HL-60 (cell line): Measurements from ENCODE around the gene TLR8.

Experiments
- DNase-seq, 2 experiments: peaks; one replicate each; pipeline ENCODE4 v3.0.0-alpha.2; 2010 to 2020; ENCODE audit warnings: low read depth in 1 of 2, low spot score in 1 of 2
- H3K27ac ChIP-seq: fragments of 250-450 bp; sonication (Bioruptor Pico); replicated peaks from 2 replicates; pipeline ENCODE4 v1.5.1; 2020; ENCODE audit warnings: mild to moderate bottlenecking, moderate library complexity
- H3K27me3 ChIP-seq: fragments of 250-450 bp; sonication (Bioruptor Pico); 2 replicates; pipeline ENCODE4 v1.5.1; 2021; ENCODE audit warnings: mild to moderate bottlenecking, moderate library complexity; ENCODE audit not compliant: insufficient read depth, poor library complexity, severe bottlenecking
- H3K4me3 ChIP-seq: replicated peaks from 2 replicates; pipeline ENCODE4 v1.5.1; 2011; ENCODE audit warnings: mild to moderate bottlenecking, control low read depth, low read length; ENCODE audit not compliant: insufficient read depth
- CTCF ChIP-seq: IDR thresholded peaks from one replicate; pipeline ENCODE4 v1.5.1; 2011; ENCODE audit warnings: low read length, control low read depth, inconsistent platforms; ENCODE audit not compliant: insufficient read depth
- GABPA ChIP-seq: IDR thresholded peaks from 2 replicates; pipeline ENCODE4 v1.6.1; 2012; ENCODE audit warnings: low read depth
- POLR2AphosphoS5 ChIP-seq: IDR thresholded peaks from 2 replicates; pipeline ENCODE4 v1.6.1; 2012; ENCODE audit warnings: low read depth
- SPI1 ChIP-seq: IDR thresholded peaks from 2 replicates; pipeline ENCODE4 v1.6.1; 2012; ENCODE audit warnings: low read depth, mild to moderate bottlenecking, borderline replicate concordance
- TF ChIP-seq, protein P1 (sequence below): IDR thresholded peaks from 2 replicates; pipeline ENCODE4 v1.6.1; 2012; ENCODE audit warnings: low read depth; ENCODE audit not compliant: insufficient replicate concordance

Gene TLR8

GRCh38 chrX:12919620-12920019 lies 13.2 kb downstream of the TLR8 start:
- TF ChIP-seq, protein P1, sequence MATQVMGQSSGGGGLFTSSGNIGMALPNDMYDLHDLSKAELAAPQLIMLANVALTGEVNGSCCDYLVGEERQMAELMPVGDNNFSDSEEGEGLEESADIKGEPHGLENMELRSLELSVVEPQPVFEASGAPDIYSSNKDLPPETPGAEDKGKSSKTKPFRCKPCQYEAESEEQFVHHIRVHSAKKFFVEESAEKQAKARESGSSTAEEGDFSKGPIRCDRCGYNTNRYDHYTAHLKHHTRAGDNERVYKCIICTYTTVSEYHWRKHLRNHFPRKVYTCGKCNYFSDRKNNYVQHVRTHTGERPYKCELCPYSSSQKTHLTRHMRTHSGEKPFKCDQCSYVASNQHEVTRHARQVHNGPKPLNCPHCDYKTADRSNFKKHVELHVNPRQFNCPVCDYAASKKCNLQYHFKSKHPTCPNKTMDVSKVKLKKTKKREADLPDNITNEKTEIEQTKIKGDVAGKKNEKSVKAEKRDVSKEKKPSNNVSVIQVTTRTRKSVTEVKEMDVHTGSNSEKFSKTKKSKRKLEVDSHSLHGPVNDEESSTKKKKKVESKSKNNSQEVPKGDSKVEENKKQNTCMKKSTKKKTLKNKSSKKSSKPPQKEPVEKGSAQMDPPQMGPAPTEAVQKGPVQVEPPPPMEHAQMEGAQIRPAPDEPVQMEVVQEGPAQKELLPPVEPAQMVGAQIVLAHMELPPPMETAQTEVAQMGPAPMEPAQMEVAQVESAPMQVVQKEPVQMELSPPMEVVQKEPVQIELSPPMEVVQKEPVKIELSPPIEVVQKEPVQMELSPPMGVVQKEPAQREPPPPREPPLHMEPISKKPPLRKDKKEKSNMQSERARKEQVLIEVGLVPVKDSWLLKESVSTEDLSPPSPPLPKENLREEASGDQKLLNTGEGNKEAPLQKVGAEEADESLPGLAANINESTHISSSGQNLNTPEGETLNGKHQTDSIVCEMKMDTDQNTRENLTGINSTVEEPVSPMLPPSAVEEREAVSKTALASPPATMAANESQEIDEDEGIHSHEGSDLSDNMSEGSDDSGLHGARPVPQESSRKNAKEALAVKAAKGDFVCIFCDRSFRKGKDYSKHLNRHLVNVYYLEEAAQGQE = peak; percentile 86
- no peak for TF ChIP-seq CTCF
- Histone ChIP-seq H3K4me3 (no peak overlapping the region), H3K27ac (no peak overlapping the region), H3K27me3 (no peaks in the 10 kb centered on the region)
- DNase-seq = no peak

GRCh38 chrX:12920990-12921389 lies 14.6 kb downstream of the TLR8 start:
- TF ChIP-seq, protein P1 = no peak
- TF ChIP-seq CTCF (no peak), GABPA (no peak), POLR2AphosphoS5 (no peak), SPI1 (no peak)
- no peak for DNase-seq
- no peak overlapping the region for H3K27ac ChIP-seq
- no peak overlapping the region for H3K4me3 ChIP-seq
- no peaks in the 10 kb centered on the region for H3K27me3 ChIP-seq

DNA sequence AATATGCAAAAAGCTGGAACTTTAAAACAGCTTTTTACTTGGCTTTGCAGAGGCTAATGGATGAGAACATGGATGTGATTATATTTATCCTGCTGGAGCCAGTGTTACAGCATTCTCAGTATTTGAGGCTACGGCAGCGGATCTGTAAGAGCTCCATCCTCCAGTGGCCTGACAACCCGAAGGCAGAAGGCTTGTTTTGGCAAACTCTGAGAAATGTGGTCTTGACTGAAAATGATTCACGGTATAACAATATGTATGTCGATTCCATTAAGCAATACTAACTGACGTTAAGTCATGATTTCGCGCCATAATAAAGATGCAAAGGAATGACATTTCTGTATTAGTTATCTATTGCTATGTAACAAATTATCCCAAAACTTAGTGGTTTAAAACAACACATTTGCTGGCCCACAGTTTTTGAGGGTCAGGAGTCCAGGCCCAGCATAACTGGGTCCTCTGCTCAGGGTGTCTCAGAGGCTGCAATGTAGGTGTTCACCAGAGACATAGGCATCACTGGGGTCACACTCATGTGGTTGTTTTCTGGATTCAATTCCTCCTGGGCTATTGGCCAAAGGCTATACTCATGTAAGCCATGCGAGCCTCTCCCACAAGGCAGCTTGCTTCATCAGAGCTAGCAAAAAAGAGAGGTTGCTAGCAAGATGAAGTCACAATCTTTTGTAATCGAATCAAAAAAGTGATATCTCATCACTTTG lies 15.6 kb downstream of the TLR8 start:
- DNase-seq = no peak
- no peak overlapping the region for H3K27ac ChIP-seq
- H3K4me3 ChIP-seq = no peak overlapping the region
- no peak for TF ChIP-seq CTCF
- TF ChIP-seq POLR2AphosphoS5 = no peak
- TF ChIP-seq, protein P1 = no peak
- no peak for TF ChIP-seq GABPA
- TF ChIP-seq SPI1 = no peak
- H3K27me3 ChIP-seq = no peaks in the 10 kb centered on the region
